ENCODE measurements around the gene HIVEP3.

HIVEP3 gene

DNA sequence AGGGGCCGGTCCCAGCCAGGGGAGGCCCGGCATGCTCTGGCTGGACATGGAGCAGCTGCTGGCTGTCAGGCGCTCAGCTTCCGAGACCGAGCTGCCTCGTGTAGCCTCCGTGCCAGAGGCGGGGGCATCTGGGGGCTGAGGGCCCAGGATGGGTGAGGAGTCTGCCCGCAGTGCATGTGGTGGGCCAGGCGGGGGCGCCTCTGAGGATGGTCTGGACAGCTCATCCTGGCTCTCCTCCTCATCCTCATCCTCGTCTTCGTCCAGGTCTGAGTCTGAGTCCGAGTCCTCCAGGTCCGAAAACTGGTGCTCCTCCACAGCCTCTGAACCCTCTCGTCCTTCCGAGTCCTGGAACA, 405.4 kb downstream of the HIVEP3 start:
- no peak overlapping the region for H3K9ac ChIP-seq (ENCODE audit: low read depth, low read length, poor library complexity, severe bottlenecking)
- H3K4me2 ChIP-seq (ENCODE audit: low read depth, low read length, poor library complexity, severe bottlenecking): no peak overlapping the region
- no peaks in the 10 kb centered on the region for H4K20me1 ChIP-seq (ENCODE audit: insufficient read depth, low read length, poor library complexity, severe bottlenecking)
- H3K4me1 ChIP-seq (ENCODE audit: insufficient read depth, low read length, poor library complexity, severe bottlenecking): no peaks in the 10 kb centered on the region
- H3K9me2 ChIP-seq (replicated peaks; ENCODE audit: low read depth, low read length): no peaks in the 10 kb centered on the region
- H3F3A ChIP-seq (ENCODE audit: low read depth): no peaks in the 10 kb centered on the region
- H3K36me3 ChIP-seq (ENCODE audit: insufficient read depth, low read length): no peaks in the 10 kb centered on the region
- H3K27me3 ChIP-seq (ENCODE audit: insufficient read depth, low read length, poor library complexity, severe bottlenecking): no peaks in the 10 kb centered on the region
- H3K79me2 ChIP-seq (ENCODE audit: insufficient read depth, low read length): no peaks in the 10 kb centered on the region
- H3K9me3 ChIP-seq (ENCODE audit: insufficient read depth, low read depth, low read length): no peaks in the 10 kb centered on the region
- no peak overlapping the region for H3K4me3 ChIP-seq (ENCODE audit: low read length, poor library complexity, severe bottlenecking)
- TF ChIP-seq EZH2phosphoT487 (IDR thresholded peaks at IDR 0.05; ENCODE audit: borderline replicate concordance): no peak
- TF ChIP-seq, protein P1, sequence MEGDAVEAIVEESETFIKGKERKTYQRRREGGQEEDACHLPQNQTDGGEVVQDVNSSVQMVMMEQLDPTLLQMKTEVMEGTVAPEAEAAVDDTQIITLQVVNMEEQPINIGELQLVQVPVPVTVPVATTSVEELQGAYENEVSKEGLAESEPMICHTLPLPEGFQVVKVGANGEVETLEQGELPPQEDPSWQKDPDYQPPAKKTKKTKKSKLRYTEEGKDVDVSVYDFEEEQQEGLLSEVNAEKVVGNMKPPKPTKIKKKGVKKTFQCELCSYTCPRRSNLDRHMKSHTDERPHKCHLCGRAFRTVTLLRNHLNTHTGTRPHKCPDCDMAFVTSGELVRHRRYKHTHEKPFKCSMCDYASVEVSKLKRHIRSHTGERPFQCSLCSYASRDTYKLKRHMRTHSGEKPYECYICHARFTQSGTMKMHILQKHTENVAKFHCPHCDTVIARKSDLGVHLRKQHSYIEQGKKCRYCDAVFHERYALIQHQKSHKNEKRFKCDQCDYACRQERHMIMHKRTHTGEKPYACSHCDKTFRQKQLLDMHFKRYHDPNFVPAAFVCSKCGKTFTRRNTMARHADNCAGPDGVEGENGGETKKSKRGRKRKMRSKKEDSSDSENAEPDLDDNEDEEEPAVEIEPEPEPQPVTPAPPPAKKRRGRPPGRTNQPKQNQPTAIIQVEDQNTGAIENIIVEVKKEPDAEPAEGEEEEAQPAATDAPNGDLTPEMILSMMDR (conservative IDR thresholded peaks at IDR 0.05; ENCODE audit: low read length): peak; percentile 69
- H2AFZ ChIP-seq (ENCODE audit: low read length): no peak overlapping the region

- Histone ChIP-seq H3K9me2 (replicated peaks; ENCODE audit: low read depth, low read length) (no peaks in the 10 kb centered on the region), H3K4me2 (ENCODE audit: low read depth, low read length, poor library complexity, severe bottlenecking) (no peak overlapping the region), H3K27me3 (ENCODE audit: insufficient read depth, low read length, poor library complexity, severe bottlenecking) (no peaks in the 10 kb centered on the region), H2AFZ (ENCODE audit: low read length) (no peak overlapping the region), H3K9ac (ENCODE audit: low read depth, low read length, poor library complexity, severe bottlenecking) (no peak overlapping the region), H3K36me3 (ENCODE audit: insufficient read depth, low read length) (no peaks in the 10 kb centered on the region), H3K79me2 (ENCODE audit: insufficient read depth, low read length) (no peaks in the 10 kb centered on the region), H3K4me3 (ENCODE audit: low read length, poor library complexity, severe bottlenecking) (no peak overlapping the region), H3K9me3 (ENCODE audit: insufficient read depth, low read depth, low read length) (no peaks in the 10 kb centered on the region), H3K4me1 (ENCODE audit: insufficient read depth, low read length, poor library complexity, severe bottlenecking) (no peaks in the 10 kb centered on the region), H3F3A (ENCODE audit: low read depth) (no peaks in the 10 kb centered on the region), H4K20me1 (ENCODE audit: insufficient read depth, low read length, poor library complexity, severe bottlenecking) (no peaks in the 10 kb centered on the region)
- TF ChIP-seq, protein P1 (conservative IDR thresholded peaks at IDR 0.05; ENCODE audit: low read length): no peak
- TF ChIP-seq EZH2phosphoT487 (IDR thresholded peaks at IDR 0.05; ENCODE audit: borderline replicate concordance): no peak
Measured at GRCh38 chr1:41512701-41513382, 405.9 kb downstream of the HIVEP3 start.

DNA sequence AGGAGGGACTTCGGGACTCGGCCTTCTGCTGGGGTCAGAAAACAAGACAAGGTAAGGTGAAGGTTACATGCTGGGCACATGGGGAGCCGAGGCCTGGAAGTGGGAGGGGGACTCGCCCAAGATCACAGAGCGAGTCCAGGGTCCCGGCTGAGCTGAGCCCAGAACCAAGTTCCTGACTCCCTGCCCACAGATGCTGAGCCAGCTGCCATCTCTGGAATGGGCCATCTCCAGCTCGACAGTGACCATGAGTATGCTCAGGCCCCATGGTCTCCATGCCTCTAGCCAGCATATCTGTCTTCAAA, 407.5 kb downstream of the HIVEP3 start:
- Histone ChIP-seq H3K9me3 (ENCODE audit: insufficient read depth, low read depth, low read length) (no peaks in the 10 kb centered on the region), H3K4me1 (ENCODE audit: insufficient read depth, low read length, poor library complexity, severe bottlenecking) (no peaks in the 10 kb centered on the region), H3F3A (ENCODE audit: low read depth) (no peaks in the 10 kb centered on the region), H3K9ac (ENCODE audit: low read depth, low read length, poor library complexity, severe bottlenecking) (no peak overlapping the region), H3K79me2 (ENCODE audit: insufficient read depth, low read length) (no peaks in the 10 kb centered on the region), H3K27me3 (ENCODE audit: insufficient read depth, low read length, poor library complexity, severe bottlenecking) (no peaks in the 10 kb centered on the region), H3K4me2 (ENCODE audit: low read depth, low read length, poor library complexity, severe bottlenecking) (no peak overlapping the region), H3K4me3 (ENCODE audit: low read length, poor library complexity, severe bottlenecking) (no peak overlapping the region), H3K9me2 (replicated peaks; ENCODE audit: low read depth, low read length) (no peaks in the 10 kb centered on the region), H2AFZ (ENCODE audit: low read length) (no peak overlapping the region), H3K36me3 (ENCODE audit: insufficient read depth, low read length) (no peaks in the 10 kb centered on the region), H4K20me1 (ENCODE audit: insufficient read depth, low read length, poor library complexity, severe bottlenecking) (no peaks in the 10 kb centered on the region)
- no peak for TF ChIP-seq EZH2phosphoT487 (IDR thresholded peaks at IDR 0.05; ENCODE audit: borderline replicate concordance)
- TF ChIP-seq, protein P1 (conservative IDR thresholded peaks at IDR 0.05; ENCODE audit: low read length): no peak

Data from Loucy (cell line).